ENCODE measurements around the gene ITGAL.

DNA sequence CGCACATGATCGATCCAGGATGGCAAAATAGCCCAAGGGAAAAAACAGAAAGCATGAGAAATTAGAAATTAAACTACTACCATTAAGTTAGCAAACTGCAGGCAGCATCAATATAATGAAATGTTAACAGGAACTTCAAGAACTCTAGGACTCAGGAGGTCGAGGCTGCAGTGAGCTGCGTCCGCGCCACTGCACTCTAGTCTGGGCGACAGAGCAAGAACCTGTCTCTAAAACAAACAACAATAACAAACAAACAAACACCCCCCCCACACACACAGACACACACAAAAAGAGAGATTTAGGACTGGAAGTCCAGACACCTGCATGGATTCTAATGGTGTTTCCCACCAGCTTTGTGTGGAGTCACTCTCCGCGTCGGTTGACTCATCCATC is 26.3 kb upstream of the ITGAL start:
- no peak for TF ChIP-seq POLR2A (IDR thresholded peaks at IDR 0.05)
- TF ChIP-seq, protein P1, sequence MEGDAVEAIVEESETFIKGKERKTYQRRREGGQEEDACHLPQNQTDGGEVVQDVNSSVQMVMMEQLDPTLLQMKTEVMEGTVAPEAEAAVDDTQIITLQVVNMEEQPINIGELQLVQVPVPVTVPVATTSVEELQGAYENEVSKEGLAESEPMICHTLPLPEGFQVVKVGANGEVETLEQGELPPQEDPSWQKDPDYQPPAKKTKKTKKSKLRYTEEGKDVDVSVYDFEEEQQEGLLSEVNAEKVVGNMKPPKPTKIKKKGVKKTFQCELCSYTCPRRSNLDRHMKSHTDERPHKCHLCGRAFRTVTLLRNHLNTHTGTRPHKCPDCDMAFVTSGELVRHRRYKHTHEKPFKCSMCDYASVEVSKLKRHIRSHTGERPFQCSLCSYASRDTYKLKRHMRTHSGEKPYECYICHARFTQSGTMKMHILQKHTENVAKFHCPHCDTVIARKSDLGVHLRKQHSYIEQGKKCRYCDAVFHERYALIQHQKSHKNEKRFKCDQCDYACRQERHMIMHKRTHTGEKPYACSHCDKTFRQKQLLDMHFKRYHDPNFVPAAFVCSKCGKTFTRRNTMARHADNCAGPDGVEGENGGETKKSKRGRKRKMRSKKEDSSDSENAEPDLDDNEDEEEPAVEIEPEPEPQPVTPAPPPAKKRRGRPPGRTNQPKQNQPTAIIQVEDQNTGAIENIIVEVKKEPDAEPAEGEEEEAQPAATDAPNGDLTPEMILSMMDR (IDR thresholded peaks at IDR 0.05), result no peak
